ENCODE results near the gene TUBB1.

- TF ChIP-seq CTCF (conservative IDR thresholded peaks at IDR 0.05) (no peak), EZH2 (IDR thresholded peaks at IDR 0.05; ENCODE audit: low read depth) (no peak)
Observed at GRCh38 chr20:59003836-59004492, 15.3 kb upstream of the TUBB1 start.
